Prostate gland (tissue), 2 donors: ENCODE data around the gene CYP3A5.

Source experiments
- POLR2AphosphoS5 ChIP-seq: sonication (generic); formaldehyde crosslinking; IDR thresholded peaks from one replicate; pipeline ENCODE4 v1.6.1; 2017; ENCODE audit warnings: antibody characterized with exemption
- TF ChIP-seq, protein P1 (sequence below), 4 experiments: fragments of 200-600 bp in 2 of 4; fragments of 450-650 bp in 2 of 4; sonication (generic) in 2 of 4; IDR thresholded peaks; 1 replicate in 3 of 4; 2 replicates in 1 of 4; pipeline ENCODE4 v1.5.1; 2016 to 2019; ENCODE audit warnings: antibody characterized with exemption in 4 of 4, mild to moderate bottlenecking in 2 of 4, moderate library complexity in 2 of 4

DNA sequence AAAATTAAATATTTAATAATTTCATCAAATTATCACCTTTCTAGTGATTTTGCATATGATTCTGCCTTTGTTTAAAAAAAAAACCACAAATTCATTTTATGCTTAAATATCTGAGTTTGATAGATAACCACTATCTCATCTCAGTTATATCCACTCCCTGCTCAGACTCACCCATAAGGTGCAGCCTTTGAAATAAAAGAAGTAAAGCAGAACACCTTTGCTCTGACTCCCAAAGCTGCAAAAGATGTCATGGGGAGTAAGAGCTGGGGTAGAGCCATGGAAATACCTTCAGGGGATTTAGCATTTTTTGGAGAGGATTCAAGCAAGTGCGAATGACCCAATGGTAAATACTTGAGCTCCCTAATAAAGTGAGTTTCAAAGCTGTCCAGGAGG, 15.1 kb upstream of the CYP3A5 start:
- TF ChIP-seq POLR2AphosphoS5 = no peak
- TF ChIP-seq, protein P1, sequence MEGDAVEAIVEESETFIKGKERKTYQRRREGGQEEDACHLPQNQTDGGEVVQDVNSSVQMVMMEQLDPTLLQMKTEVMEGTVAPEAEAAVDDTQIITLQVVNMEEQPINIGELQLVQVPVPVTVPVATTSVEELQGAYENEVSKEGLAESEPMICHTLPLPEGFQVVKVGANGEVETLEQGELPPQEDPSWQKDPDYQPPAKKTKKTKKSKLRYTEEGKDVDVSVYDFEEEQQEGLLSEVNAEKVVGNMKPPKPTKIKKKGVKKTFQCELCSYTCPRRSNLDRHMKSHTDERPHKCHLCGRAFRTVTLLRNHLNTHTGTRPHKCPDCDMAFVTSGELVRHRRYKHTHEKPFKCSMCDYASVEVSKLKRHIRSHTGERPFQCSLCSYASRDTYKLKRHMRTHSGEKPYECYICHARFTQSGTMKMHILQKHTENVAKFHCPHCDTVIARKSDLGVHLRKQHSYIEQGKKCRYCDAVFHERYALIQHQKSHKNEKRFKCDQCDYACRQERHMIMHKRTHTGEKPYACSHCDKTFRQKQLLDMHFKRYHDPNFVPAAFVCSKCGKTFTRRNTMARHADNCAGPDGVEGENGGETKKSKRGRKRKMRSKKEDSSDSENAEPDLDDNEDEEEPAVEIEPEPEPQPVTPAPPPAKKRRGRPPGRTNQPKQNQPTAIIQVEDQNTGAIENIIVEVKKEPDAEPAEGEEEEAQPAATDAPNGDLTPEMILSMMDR (IDR thresholded peaks at IDR 0.05) = no peak
